Right lobe of liver (tissue), 6 donors: ENCODE results near the gene UBA6. TPM values are rescaled to one million over a fixed set of nuclear protein-coding genes. Genes with fewer than 3 reads are reported as not detected.

Experiments used
- ATAC-seq, 4 donors: fragments of 200-7000 bp; cut with Tn5 transposase; one replicate each; pipeline ENCODE4 v1.9.1; 2020; ENCODE audit warnings: mild to moderate bottlenecking in 4 of 4, moderate library complexity in 4 of 4
- DNase-seq, 3 donors: peaks; one replicate each; pipeline ENCODE4 v3.0.0-alpha.2; 2020
- H3K27ac ChIP-seq, 3 donors: fragments of 200-600 bp; one replicate each; pipeline ENCODE4 v1.8.0; 2022
- H3K27me3 ChIP-seq, 2 donors: fragments of 200-600 bp; one replicate each; pipeline ENCODE4 v1.8.0; 2022
- H3K36me3 ChIP-seq, 4 donors: fragments of 200-600 bp; sonication (generic) in 1 of 4; one replicate each; pipeline versions ENCODE4 v1.5.1 to v1.8.0; 2017 to 2022; ENCODE audit warnings: control low read depth in 1 of 4
- H3K4me1 ChIP-seq, 4 donors: fragments of 200-600 bp; sonication (generic) in 1 of 4; one replicate each; pipeline versions ENCODE4 v1.5.1 to v1.8.0; 2017 to 2022; ENCODE audit warnings: control low read depth in 1 of 4
- H3K4me3 ChIP-seq, 3 donors: fragments of 200-600 bp; one replicate each; pipeline ENCODE4 v1.8.0; 2022
- H3K9me3 ChIP-seq, 4 donors: fragments of 200-600 bp; sonication (generic) in 1 of 4; one replicate each; pipeline versions ENCODE4 v1.5.1 to v1.8.0; 2017 to 2022; ENCODE audit warnings: control low read depth in 1 of 4
- CTCF ChIP-seq, 4 donors: fragments of 200-600 bp in 3 of 4; fragments of 450-650 bp in 1 of 4; IDR thresholded peaks; one replicate each; pipeline versions ENCODE4 v1.5.1 to v1.8.0; 2016 to 2022; ENCODE audit warnings: antibody characterized with exemption in 4 of 4, mild to moderate bottlenecking in 2 of 4
- POLR2A ChIP-seq: fragments of 450-650 bp; IDR thresholded peaks from one replicate; pipeline ENCODE4 v1.6.1; 2017; ENCODE audit warnings: antibody characterized with exemption, mild to moderate bottlenecking
- WGBS: methylation state at CpG from one replicate; pipeline ENCODE4 v1.1.6; 2018; ENCODE audit warnings: low coverage, low lambda C conversion rate; ENCODE audit not compliant: insufficient coverage; ENCODE audit errors: missing lambda C conversion rate; 5-methylcytosine and 5-hydroxymethylcytosine counted together
- intact Hi-C, 2 donors: fragments of 100-400 bp; cut with DNase I; formaldehyde crosslinking; loops; one replicate each; pipeline versions ENCODE4 v1.11.2 to v1.14.1; 2022
- total RNA-seq, 6 experiments: library from RNA; depleted of rRNA in 2 of 6; stranded (reverse); fragments of >200 nt in 2 of 6; fragmentation: NEBNext Ultra II Directional in 3 of 6; extraction: Animal tissue kit (Norgen Biotek cat#: 25700) in 3 of 6; gene quantifications; one replicate each; pipeline versions ENCODE4 v1.1.0 to v1.2.4, GENCODE V29; 2016 to 2023
- donor health status: DM: no; HTN: yes; CAD: no.
- donor health status: DM: no; HTN: no; CAD: no.
- donor health status: DM: no; HTN: no; CAD: no.
- donor health status: DM: no; HTN: yes; CAD: no.
- donor health status: DM: no; HTN: yes; CAD: no.

UBA6 gene
- total RNA-seq, 6 experiments from 2014 or later: 17.5 to 46.5 (median 24.7) TPM

GRCh38 chr4:67699603-67700002 lies 1.4 kb downstream of the UBA6 start:
- H3K4me1 ChIP-seq: peaks cover 0 to 9% (median 4%) of the 10 kb centered on the region in 4 donors
- ATAC-seq (no peak), DNase-seq (no peak)
- 96% methylated on average over 10 of the region's 18 CpGs for WGBS
- H3K4me3 ChIP-seq: peak overlapping the region in 2 of 3 donors; percentile 88 to 97
- no peaks in the 10 kb centered on the region for H3K36me3 ChIP-seq
- intact Hi-C loops: no loop called here
- H3K9me3 ChIP-seq: no peaks in the 10 kb centered on the region
- TF ChIP-seq POLR2A (no peak), CTCF (IDR thresholded peaks at IDR 0.05) (no peak)
- no peak overlapping the region for H3K27ac ChIP-seq
- H3K27me3 ChIP-seq: no peaks in the 10 kb centered on the region

GRCh38 chr4:67697860-67698687 lies 2.9 kb downstream of the UBA6 start:
- TF ChIP-seq CTCF (IDR thresholded peaks at IDR 0.05) (no peak), POLR2A (no peak)
- Histone ChIP-seq H3K27ac (no peak overlapping the region), H3K36me3 (no peaks in the 10 kb centered on the region), H3K4me1 (peaks cover 0 to 9% (median 4%) of the 10 kb centered on the region in 4 donors), H3K4me3 (no peak overlapping the region), H3K9me3 (no peaks in the 10 kb centered on the region), H3K27me3 (no peaks in the 10 kb centered on the region)
- DNase-seq (no peak), ATAC-seq (no peak)
- 69% methylated on average over 7 of the region's 7 CpGs for WGBS
- intact Hi-C loops: no loop called here

GRCh38 chr4:67696061-67696460 lies 4.9 kb downstream of the UBA6 start:
- ATAC-seq (no peak), DNase-seq (no peak)
- Histone ChIP-seq H3K9me3 (no peaks in the 10 kb centered on the region), H3K27ac (no peak overlapping the region), H3K36me3 (no peaks in the 10 kb centered on the region), H3K4me1 (peaks cover 0 to 9% (median 4%) of the 10 kb centered on the region in 4 donors), H3K4me3 (no peak overlapping the region), H3K27me3 (no peaks in the 10 kb centered on the region)
- intact Hi-C loops: no loop called here
- 93% methylated on average over 2 of the region's 2 CpGs for WGBS
- TF ChIP-seq POLR2A: no peak
- TF ChIP-seq CTCF (IDR thresholded peaks at IDR 0.05): no peak

- H3K27ac ChIP-seq: no peak overlapping the region
- H3K4me3 ChIP-seq: no peak overlapping the region
- H3K4me1 ChIP-seq: peaks cover 0 to 5% (median 3%) of the 10 kb centered on the region in 4 donors
- ATAC-seq (no peak), DNase-seq (no peak)
- intact Hi-C loops: no loop called here
- WGBS: 95% methylated on average over 3 of the region's 3 CpGs
- H3K27me3 ChIP-seq: no peaks in the 10 kb centered on the region
- peaks cover 0 to 1% (median 0%) of the 10 kb centered on the region in 4 donors for H3K36me3 ChIP-seq
- TF ChIP-seq CTCF (IDR thresholded peaks at IDR 0.05) (no peak), POLR2A (no peak)
- H3K9me3 ChIP-seq: no peaks in the 10 kb centered on the region
Observed at GRCh38 chr4:67694662-67695061, 6.3 kb downstream of the UBA6 start.
